Brain microvascular endothelial cell (primary cell): ENCODE data around the gene KCNH6.

ENCODE experiments used
- DNase-seq: peaks from one replicate; pipeline ENCODE4 v3.0.0-alpha.2; 2020
- H3K27ac ChIP-seq: fragments of 250-450 bp; sonication (Bioruptor Pico); 2 replicates; pipeline ENCODE4 v1.5.1; 2020; ENCODE audit warnings: mild to moderate bottlenecking, moderate library complexity
- H3K27me3 ChIP-seq: fragments of 250-450 bp; sonication (Bioruptor Pico); replicated peaks from 2 replicates; pipeline ENCODE4 v1.5.1; 2020; ENCODE audit warnings: mild to moderate bottlenecking
- H3K36me3 ChIP-seq: fragments of 250-450 bp; sonication (Bioruptor Pico); replicated peaks from 2 replicates; pipeline ENCODE4 v1.5.1; 2020; ENCODE audit warnings: mild to moderate bottlenecking
- H3K4me3 ChIP-seq: 2 replicates; pipeline ENCODE4 v1.5.1; 2011; ENCODE audit warnings: low read depth, mild to moderate bottlenecking, control low read depth, low read length, moderate library complexity
- CTCF ChIP-seq: IDR thresholded peaks from 2 replicates; pipeline ENCODE4 v1.5.1; 2011; ENCODE audit warnings: low read depth, mild to moderate bottlenecking, moderate library complexity, low read length, control low read depth, inconsistent platforms; ENCODE audit errors: missing control alignments
- in situ Hi-C: cut with HindIII; loops from 2 replicates; pipeline ENCODE4 v1.10.0; 2017; ENCODE audit warnings: low sequenced_read_pairs, low pct_ligation_motif_present

KCNH6 gene

GRCh38 chr17:63506627-63507026, 16.5 kb upstream of the KCNH6 start:
- no peak for DNase-seq
- in situ Hi-C loops: no loop called here
- no peak for TF ChIP-seq CTCF
- Histone ChIP-seq H3K27me3 (no peaks in the 10 kb centered on the region), H3K27ac (no peak overlapping the region), H3K36me3 (no peaks in the 10 kb centered on the region), H3K4me3 (no peak overlapping the region)

GRCh38 chr17:63511331-63511730, 11.8 kb upstream of the KCNH6 start:
- no peaks in the 10 kb centered on the region for H3K36me3 ChIP-seq
- no peak overlapping the region for H3K27ac ChIP-seq
- in situ Hi-C loops: no loop called here
- no peak overlapping the region for H3K4me3 ChIP-seq
- DNase-seq: no peak
- TF ChIP-seq CTCF: no peak
- no peaks in the 10 kb centered on the region for H3K27me3 ChIP-seq

- H3K36me3 ChIP-seq: no peaks in the 10 kb centered on the region
- no peak overlapping the region for H3K4me3 ChIP-seq
- in situ Hi-C loops: no loop called here
- H3K27me3 ChIP-seq: no peaks in the 10 kb centered on the region
- H3K27ac ChIP-seq: no peak overlapping the region
- TF ChIP-seq CTCF: no peak
- DNase-seq: no peak
Measured at GRCh38 chr17:63512388-63512787, 10.8 kb upstream of the KCNH6 start.

GRCh38 chr17:63512896-63513644, 10.1 kb upstream of the KCNH6 start:
- H3K27ac ChIP-seq: no peak overlapping the region
- in situ Hi-C loops: no loop called here
- no peak overlapping the region for H3K4me3 ChIP-seq
- H3K36me3 ChIP-seq: no peaks in the 10 kb centered on the region
- H3K27me3 ChIP-seq: no peaks in the 10 kb centered on the region
- no peak for TF ChIP-seq CTCF
- DNase-seq: no peak

GRCh38 chr17:63514477-63514876, 8.7 kb upstream of the KCNH6 start:
- Histone ChIP-seq H3K27ac (no peak overlapping the region), H3K36me3 (no peaks in the 10 kb centered on the region), H3K27me3 (peaks cover under 1% of the 10 kb centered on the region), H3K4me3 (no peak overlapping the region)
- in situ Hi-C loops: no loop called here
- DNase-seq: no peak
- no peak for TF ChIP-seq CTCF

GRCh38 chr17:63514974-63515373, 8.2 kb upstream of the KCNH6 start:
- in situ Hi-C loops: no loop called here
- peaks cover 2% of the 10 kb centered on the region for H3K27me3 ChIP-seq
- no peak for TF ChIP-seq CTCF

More at GRCh38 chr17:63514974-63515373, 8.2 kb upstream of the KCNH6 start:
- no peak for DNase-seq
- H3K36me3 ChIP-seq: no peaks in the 10 kb centered on the region
- H3K27ac ChIP-seq: no peak overlapping the region
- no peak overlapping the region for H3K4me3 ChIP-seq
